ENCODE measurements around the gene CDA. TPM values are rescaled to one million over a fixed set of nuclear protein-coding genes. Genes with fewer than 3 reads are reported as not detected.

Gene CDA
- total RNA-seq, 1 experiment from 2014 or later = 6.5 TPM

- no peak overlapping the region for H3K23ac ChIP-seq (ENCODE audit: insufficient read length, low read depth, low read length)
- no peak overlapping the region for H3K4ac ChIP-seq (ENCODE audit: low read depth, low read length)
- H4K20me1 ChIP-seq (ENCODE audit: control insufficient read depth, insufficient read depth, insufficient read length) = no peaks in the 10 kb centered on the region
- no peak overlapping the region for H4K5ac ChIP-seq (ENCODE audit: insufficient read length, low read depth, low read length)
- H4K8ac ChIP-seq (replicated peaks; ENCODE audit: insufficient read length, low read depth, low read length) = no peak overlapping the region
- peaks cover 0 to 2% (median 0%) of the 10 kb centered on the region in 3 experiments; a peak in 1 of 7 replicates for H3K36me3 Mint-ChIP-seq (ENCODE audit: insufficient read depth in 1 of 3, low read depth in 3 of 3)
- H3K27me3 Mint-ChIP-seq (ENCODE audit: low read depth) = peaks cover 40% of the 10 kb centered on the region
- H3K9me3 Mint-ChIP-seq = no peaks in the 10 kb centered on the region; a peak in 1 of 5 replicates
- H3K18ac ChIP-seq (ENCODE audit: insufficient read length, low read depth, low read length) = no peak overlapping the region
- H2BK15ac ChIP-seq (ENCODE audit: low read depth, low read length) = no peak overlapping the region
- no peaks in the 10 kb centered on the region for H3K79me1 ChIP-seq (ENCODE audit: insufficient read depth, low read depth, low read length, poor library complexity, severe bottlenecking)
- H2BK5ac ChIP-seq (ENCODE audit: insufficient read length, low read length) = no peak overlapping the region
- H2BK12ac ChIP-seq (ENCODE audit: insufficient read length, low read depth, low read length) = no peak overlapping the region
- TF ChIP-seq CTCF (conservative IDR thresholded peaks at IDR 0.05) = no peak
- peaks cover 17% of the 10 kb centered on the region for H3K27me3 ChIP-seq (ENCODE audit: insufficient read depth, low read length)
- H3K9me3 ChIP-seq (ENCODE audit: control insufficient read depth, low read depth, low read length) = no peaks in the 10 kb centered on the region
- H2BK120ac ChIP-seq (ENCODE audit: low read depth, low read length, poor library complexity, severe bottlenecking) = no peak overlapping the region
- H3K4me1 Mint-ChIP-seq = peaks cover 3 to 4% of the 10 kb centered on the region in 2 experiments
- no peak overlapping the region for H3K9ac ChIP-seq (ENCODE audit: extremely low read depth, insufficient read length, low read length)
- no peak overlapping the region for H3K4me2 ChIP-seq (ENCODE audit: insufficient read depth, insufficient read length, low read length)
- no peak overlapping the region for H3K27ac ChIP-seq (ENCODE audit: insufficient read length, low read depth, low read length)
- no peak overlapping the region for H4K91ac ChIP-seq (ENCODE audit: insufficient read length, low read depth, low read length)
- no peak overlapping the region for H3K4me3 Mint-ChIP-seq
- H3K27ac Mint-ChIP-seq = no peak overlapping the region
- no peaks in the 10 kb centered on the region for H3K4me1 ChIP-seq (ENCODE audit: insufficient read depth, low read length)
- H3K14ac ChIP-seq (ENCODE audit: insufficient read depth, low read length) = no peak overlapping the region
- no peak overlapping the region for H2AK5ac ChIP-seq (ENCODE audit: insufficient read length, low read length)
- no peak overlapping the region for H2AFZ ChIP-seq (ENCODE audit: low read length)
- H3T11ph ChIP-seq (ENCODE audit: low read length) = no peak overlapping the region
- no peak for DNase-seq
- H3K79me2 ChIP-seq (ENCODE audit: insufficient read depth, low read length) = no peaks in the 10 kb centered on the region
- peaks cover 5% of the 10 kb centered on the region for H3K23me2 ChIP-seq (ENCODE audit: insufficient read length, low read depth, low read length, poor library complexity, severe bottlenecking)
- H3K56ac ChIP-seq (ENCODE audit: insufficient read length, low read depth, low read length) = no peak overlapping the region
- no peak overlapping the region for H2BK20ac ChIP-seq (ENCODE audit: low read depth, low read length, poor library complexity, severe bottlenecking)
- no CpG with 5 or more reads among the region's 5 CpGs for WGBS (ENCODE audit: extremely low coverage, insufficient read length, low lambda C conversion rate)
Measured at GRCh38 chr1:20558191-20558590, 30.7 kb upstream of the CDA start.

Data from H9 (cell line).